ENCODE measurements around the gene HAUS2. TPM values are rescaled to one million over a fixed set of nuclear protein-coding genes. Genes with fewer than 3 reads are reported as not detected.

Gene HAUS2
- total and polyA plus RNA-seq, 9 donors = 11.1 to 22.9 (median 17.8) TPM

DNA sequence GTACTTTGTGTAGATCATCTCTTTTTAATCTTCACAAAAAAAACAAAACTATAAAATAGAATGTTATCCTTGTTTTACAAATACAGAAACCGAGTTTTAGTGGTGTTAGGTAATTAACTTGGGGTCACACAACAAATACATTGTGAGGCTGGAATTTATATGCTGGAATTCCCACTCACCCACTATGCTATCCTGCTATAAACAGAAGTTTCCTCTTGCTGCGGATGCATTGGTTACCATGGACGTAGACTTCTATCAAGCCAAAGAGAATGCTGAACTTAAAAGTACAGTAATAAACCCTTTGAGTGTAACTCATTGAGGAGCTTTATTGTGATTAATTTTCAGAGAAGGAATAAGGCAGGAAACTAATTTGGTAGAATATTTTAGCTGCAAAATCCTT lies 44.0 kb upstream of the HAUS2 start:
- H3K4me3 ChIP-seq = no peak overlapping the region
- H3K9me3 ChIP-seq = no peaks in the 10 kb centered on the region
- no peaks in the 10 kb centered on the region for H3K27me3 ChIP-seq
- H3K27ac ChIP-seq = no peak overlapping the region
- H3K4me1 ChIP-seq (ENCODE audit: insufficient read depth) = peaks cover 6% of the 10 kb centered on the region
- TF ChIP-seq EP300 (IDR thresholded peaks at IDR 0.05) = no peak
- TF ChIP-seq POLR2A (IDR thresholded peaks at IDR 0.05) = no peak
- TF ChIP-seq, protein P1, sequence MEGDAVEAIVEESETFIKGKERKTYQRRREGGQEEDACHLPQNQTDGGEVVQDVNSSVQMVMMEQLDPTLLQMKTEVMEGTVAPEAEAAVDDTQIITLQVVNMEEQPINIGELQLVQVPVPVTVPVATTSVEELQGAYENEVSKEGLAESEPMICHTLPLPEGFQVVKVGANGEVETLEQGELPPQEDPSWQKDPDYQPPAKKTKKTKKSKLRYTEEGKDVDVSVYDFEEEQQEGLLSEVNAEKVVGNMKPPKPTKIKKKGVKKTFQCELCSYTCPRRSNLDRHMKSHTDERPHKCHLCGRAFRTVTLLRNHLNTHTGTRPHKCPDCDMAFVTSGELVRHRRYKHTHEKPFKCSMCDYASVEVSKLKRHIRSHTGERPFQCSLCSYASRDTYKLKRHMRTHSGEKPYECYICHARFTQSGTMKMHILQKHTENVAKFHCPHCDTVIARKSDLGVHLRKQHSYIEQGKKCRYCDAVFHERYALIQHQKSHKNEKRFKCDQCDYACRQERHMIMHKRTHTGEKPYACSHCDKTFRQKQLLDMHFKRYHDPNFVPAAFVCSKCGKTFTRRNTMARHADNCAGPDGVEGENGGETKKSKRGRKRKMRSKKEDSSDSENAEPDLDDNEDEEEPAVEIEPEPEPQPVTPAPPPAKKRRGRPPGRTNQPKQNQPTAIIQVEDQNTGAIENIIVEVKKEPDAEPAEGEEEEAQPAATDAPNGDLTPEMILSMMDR (IDR thresholded peaks at IDR 0.05) = no peak
- WGBS, 3 donors = 45 to 60% (median 48%) methylated on average over 3 of the region's 3 CpGs
- intact Hi-C loops (cut with DNase I) = no loop called here
- no peaks in the 10 kb centered on the region for H3K36me3 ChIP-seq
- DNase-seq = no peak

DNA sequence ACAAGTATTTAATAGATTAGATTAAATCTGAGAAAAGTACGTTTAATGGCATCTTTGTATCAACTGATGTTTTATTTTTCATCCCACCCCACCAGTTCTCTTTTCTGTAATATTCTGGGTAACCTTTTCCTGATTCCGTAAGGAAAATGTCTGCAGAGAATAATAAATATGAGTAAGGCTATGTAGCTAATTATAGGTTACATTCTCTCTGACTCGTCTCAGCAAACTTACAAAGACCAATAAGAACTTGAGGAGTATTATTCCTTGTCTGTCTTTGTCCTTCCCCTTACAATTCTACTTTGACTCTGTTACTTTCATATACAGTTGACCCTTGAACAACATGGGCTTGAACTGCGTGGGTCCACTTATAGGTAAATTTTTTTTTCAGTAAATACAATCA lies 41.1 kb upstream of the HAUS2 start:
- peaks cover 11% of the 10 kb centered on the region for H3K4me1 ChIP-seq (ENCODE audit: insufficient read depth)
- H3K4me3 ChIP-seq = no peak overlapping the region
- no peak for DNase-seq
- H3K9me3 ChIP-seq = no peaks in the 10 kb centered on the region
- no peaks in the 10 kb centered on the region for H3K27me3 ChIP-seq
- peak overlapping the region in 1 of 2 donors; percentile 40 for H3K27ac ChIP-seq
- H3K36me3 ChIP-seq = no peaks in the 10 kb centered on the region
- intact Hi-C loops (cut with DNase I) = no loop called here
- 59 to 76% (median 73%) methylated on average over 4 of the region's 4 CpGs for WGBS, 3 donors
- TF ChIP-seq EP300 (IDR thresholded peaks at IDR 0.05) = no peak
- TF ChIP-seq, protein P1 (IDR thresholded peaks at IDR 0.05) = no peak
- no peak for TF ChIP-seq POLR2A (IDR thresholded peaks at IDR 0.05)

DNA sequence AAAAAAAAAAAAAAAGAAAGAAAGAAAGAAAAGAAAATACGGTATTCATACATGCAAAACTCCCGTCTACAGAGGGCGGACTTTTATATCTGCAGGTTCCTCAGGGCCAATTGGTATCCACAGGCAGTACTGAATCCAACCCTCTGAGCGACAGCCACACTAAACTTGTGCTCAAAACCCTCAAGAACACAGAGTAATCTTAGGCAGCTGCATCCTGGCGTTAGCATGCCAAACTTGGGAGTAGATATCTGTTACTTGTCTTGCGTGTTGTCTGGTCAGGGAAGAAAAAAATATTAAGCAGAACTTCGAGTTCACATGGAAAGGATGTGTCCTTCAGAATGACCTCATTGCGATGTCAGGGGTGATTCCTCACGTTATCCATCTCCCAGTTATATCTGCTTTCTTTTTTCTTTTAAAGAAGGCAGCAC lies 40.4 kb upstream of the HAUS2 start:
- WGBS, 3 donors = 8 to 15% (median 10%) methylated on average over 9 of the region's 9 CpGs
- H3K27ac ChIP-seq = peak overlapping the region in 1 of 2 donors; percentile 40
- H3K4me1 ChIP-seq (ENCODE audit: insufficient read depth) = peaks cover 11% of the 10 kb centered on the region
- TF ChIP-seq, protein P1 (IDR thresholded peaks at IDR 0.05) = no peak
- TF ChIP-seq POLR2A (IDR thresholded peaks at IDR 0.05) (no peak), EP300 (IDR thresholded peaks at IDR 0.05) (no peak)
- H3K9me3 ChIP-seq = no peaks in the 10 kb centered on the region
- no peaks in the 10 kb centered on the region for H3K27me3 ChIP-seq
- H3K36me3 ChIP-seq = no peaks in the 10 kb centered on the region
- peak in 4 of 5 donors; percentile 51 to 67 (median 64) for DNase-seq
- intact Hi-C loops (cut with DNase I) = no loop called here
- H3K4me3 ChIP-seq = no peak overlapping the region

DNA sequence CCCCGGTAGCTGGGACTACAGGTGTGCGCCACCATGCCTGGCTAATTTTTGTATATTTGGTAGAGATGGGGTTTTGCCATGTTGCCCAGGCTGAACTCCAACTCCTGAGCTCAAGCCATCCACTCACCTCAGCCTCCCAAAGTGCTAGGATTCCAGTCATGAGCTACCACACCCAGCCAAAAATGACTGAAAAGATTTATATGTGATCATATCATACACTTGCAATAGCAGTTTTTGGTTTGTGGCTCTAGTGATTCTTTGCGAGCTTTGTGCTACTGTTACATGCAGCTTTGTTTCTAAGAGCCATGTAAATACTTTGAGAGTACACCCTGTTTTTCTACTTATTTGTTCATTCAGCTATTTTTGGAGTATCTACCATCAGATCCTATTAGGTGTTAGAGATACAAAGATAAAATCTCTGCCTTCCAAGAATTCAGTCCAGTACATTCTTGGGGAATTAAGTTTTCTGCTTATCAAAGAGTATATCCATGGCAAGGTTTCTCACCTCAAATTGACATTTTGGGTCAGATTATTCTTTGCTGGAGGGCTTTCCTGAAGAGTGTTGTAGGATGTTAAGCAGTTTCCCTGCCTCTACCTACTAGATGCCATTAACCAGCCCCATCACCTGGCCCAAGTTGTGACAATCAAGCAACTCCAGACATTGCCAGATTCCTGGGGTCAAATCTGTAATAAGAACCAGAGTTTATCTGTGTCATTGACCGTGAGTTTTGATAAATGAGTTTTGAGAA lies 38.2 kb upstream of the HAUS2 start:
- TF ChIP-seq, protein P1 (IDR thresholded peaks at IDR 0.05) = no peak
- no peak for TF ChIP-seq POLR2A (IDR thresholded peaks at IDR 0.05)
- TF ChIP-seq EP300 (IDR thresholded peaks at IDR 0.05) = no peak
- peaks cover 8% of the 10 kb centered on the region for H3K4me1 ChIP-seq (ENCODE audit: insufficient read depth)
- no peak for DNase-seq
- H3K36me3 ChIP-seq = no peaks in the 10 kb centered on the region
- peak overlapping the region in 1 of 2 donors; percentile 39 for H3K27ac ChIP-seq
- 75 to 79% (median 79%) methylated on average over 4 of the region's 4 CpGs for WGBS, 3 donors
- H3K9me3 ChIP-seq = no peaks in the 10 kb centered on the region
- intact Hi-C loops (cut with DNase I) = no loop called here
- no peak overlapping the region for H3K4me3 ChIP-seq
- no peaks in the 10 kb centered on the region for H3K27me3 ChIP-seq
